IMR-90 (cell line): ENCODE measurements around the gene SLC22A4. TPM values are rescaled to one million over a fixed set of nuclear protein-coding genes. Genes with fewer than 3 reads are reported as not detected.

Experiments used
- CEBPB ChIP-seq: IDR thresholded peaks from 2 replicates; pipeline ENCODE4 v1.6.1; 2012; ENCODE audit warnings: low read depth, low read length, improper control_type of control experiment
- RCOR1 ChIP-seq: IDR thresholded peaks from 2 replicates; pipeline ENCODE4 v1.6.1; 2012; ENCODE audit warnings: mild to moderate bottlenecking, low read length, improper control_type of control experiment; ENCODE audit not compliant: insufficient replicate concordance
- RFX5 ChIP-seq: IDR thresholded peaks from 2 replicates; pipeline ENCODE4 v1.8.0; 2012; ENCODE audit warnings: low read depth, mild to moderate bottlenecking, low read length, moderate library complexity
- polyA plus RNA-seq, 3 experiments: library from polyadenylated mRNA; depleted of rRNA; stranded (reverse); fragments of >200 nt; gene quantifications; 2 replicates each; pipeline ENCODE4 v1.2.3, GENCODE V29; 2012; ENCODE audit warnings: low replicate concordance in 1 of 3
- total RNA-seq: library from RNA; depleted of rRNA; stranded (reverse); fragments of >200 nt; gene quantifications from 2 replicates; pipeline ENCODE4 v1.2.3, GENCODE V29; 2012

The SLC22A4 gene
- total and polyA plus RNA-seq, 2 of the 4 experiments (the other 2 are of a cell fraction): 2.6 to 3.2 TPM

- TF ChIP-seq CEBPB (no peak), RCOR1 (no peak), RFX5 (no peak)
Observed at GRCh38 chr5:132385326-132386105, 91.3 kb downstream of the SLC22A4 start (continued).
